ENCODE measurements around the gene TOMT. TPM values are rescaled to one million over a fixed set of nuclear protein-coding genes. Genes with fewer than 3 reads are reported as not detected.

The TOMT gene
- total RNA-seq, 4 donors from 2014 or later: not detected

GRCh38 chr11:72111300-72112142, 5.8 kb downstream of the TOMT start:
- H3K36me3 ChIP-seq: peaks cover 0 to 25% (median 3%) of the 10 kb centered on the region in 3 donors
- peaks cover 0 to 15% (median 6%) of the 10 kb centered on the region in 4 donors for H3K4me1 ChIP-seq
- peaks cover 0 to 6% of the 10 kb centered on the region in 2 donors for H3K27me3 ChIP-seq
- peak overlapping the region; percentile 91 to 99 (median 98) for H3K27ac ChIP-seq
- H3K4me3 ChIP-seq: peak overlapping the region; percentile 37 to 70 (median 64)
- DNase-seq (ENCODE audit: low spot score in 2 of 2): no peak
- no peaks in the 10 kb centered on the region for H3K9me3 ChIP-seq
- no peak for TF ChIP-seq POLR2A (IDR thresholded peaks at IDR 0.05)
- no peak for TF ChIP-seq CTCF (IDR thresholded peaks at IDR 0.05)
- TF ChIP-seq EP300 (IDR thresholded peaks at IDR 0.05): no peak
- 1 to 2% methylated on average over 10 of the region's 10 CpGs for WGBS, 2 donors

GRCh38 chr11:72112143-72112977, 6.6 kb downstream of the TOMT start, which contains the start of gene ANAPC15:
ANAPC15 (minus strand) TSS chr11:72112695; CDS start chr11:72111276, 1,419 bp downstream.
- peak; percentile 99 to 100 for DNase-seq (ENCODE audit: low spot score in 2 of 2)
- WGBS, 2 donors: 0% methylated on average over 49 of the region's 49 CpGs

GRCh38 chr11:72112978-72113808, 7.5 kb downstream of the TOMT start:
- DNase-seq (ENCODE audit: low spot score in 2 of 2): no peak
- WGBS, 2 donors: 64 to 66% methylated on average over 9 of the region's 9 CpGs
- TF ChIP-seq EP300 (IDR thresholded peaks at IDR 0.05) (no peak), POLR2A (IDR thresholded peaks at IDR 0.05) (no peak), CTCF (IDR thresholded peaks at IDR 0.05) (no peak)
- Histone ChIP-seq H3K27ac (peak overlapping the region; percentile 91 to 99 (median 98)), H3K4me3 (peak overlapping the region; percentile 32 to 70 (median 64)), H3K36me3 (peaks cover 0 to 17% (median 3%) of the 10 kb centered on the region in 3 donors), H3K9me3 (no peaks in the 10 kb centered on the region), H3K27me3 (peaks cover 0 to 6% of the 10 kb centered on the region in 2 donors), H3K4me1 (peaks cover 0 to 15% (median 6%) of the 10 kb centered on the region in 4 donors)

More at GRCh38 chr11:72112143-72112977, 6.6 kb downstream of the TOMT start, which contains the start of gene ANAPC15:
- Histone ChIP-seq H3K36me3 (peaks cover 0 to 25% (median 3%) of the 10 kb centered on the region in 3 donors), H3K27ac (peak within 1 kb of the TSS; percentile 91 to 99 (median 98)), H3K4me3 (peak within 1 kb of the TSS; percentile 50 to 70 (median 64)), H3K9me3 (no peaks in the 10 kb centered on the region), H3K4me1 (peaks cover 0 to 15% (median 6%) of the 10 kb centered on the region in 4 donors), H3K27me3 (peaks cover 0 to 6% of the 10 kb centered on the region in 2 donors)
- TF ChIP-seq CTCF (IDR thresholded peaks at IDR 0.05): peak in 1 of 5 experiments; percentile 26
- TF ChIP-seq EP300 (IDR thresholded peaks at IDR 0.05): peak; percentile 98 to 99
- peak; percentile 97 to 99 for TF ChIP-seq POLR2A (IDR thresholded peaks at IDR 0.05)

DNA sequence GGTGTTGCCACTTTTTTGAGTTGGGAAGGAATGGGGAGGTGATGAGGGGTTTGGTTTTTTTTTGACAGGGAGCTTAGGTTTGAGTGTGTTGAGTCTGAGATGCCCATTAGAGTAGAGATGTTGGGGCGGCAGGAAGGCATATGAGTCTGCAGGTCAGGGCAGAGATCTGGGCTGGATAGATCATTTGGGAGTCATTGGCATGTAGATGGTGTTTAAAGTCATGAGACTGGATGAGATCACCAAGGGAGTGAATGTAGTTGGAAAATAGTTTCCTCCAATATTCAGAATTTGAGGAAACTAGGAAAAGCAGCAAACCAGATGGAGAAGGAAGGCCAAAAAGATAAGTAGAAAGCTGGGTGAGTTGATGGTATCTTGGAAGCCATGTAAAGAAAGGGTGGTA, 8.8 kb downstream of the TOMT start:
- no peaks in the 10 kb centered on the region for H3K9me3 ChIP-seq

More for the DNA sequence above, 8.8 kb downstream of the TOMT start:
- Histone ChIP-seq H3K4me1 (peaks cover 0 to 15% (median 6%) of the 10 kb centered on the region in 4 donors), H3K4me3 (no peak overlapping the region), H3K27me3 (peaks cover 0 to 6% of the 10 kb centered on the region in 2 donors), H3K27ac (no peak overlapping the region), H3K36me3 (peaks cover 0 to 4% (median 0%) of the 10 kb centered on the region in 3 donors)
- no peak for DNase-seq (ENCODE audit: low spot score in 2 of 2)
- TF ChIP-seq POLR2A (IDR thresholded peaks at IDR 0.05) (no peak), CTCF (IDR thresholded peaks at IDR 0.05) (no peak), EP300 (IDR thresholded peaks at IDR 0.05) (no peak)
- 97 to 100% methylated on average over 1 of the region's 1 CpG for WGBS, 2 donors
